ENCODE results near the gene BICRA.

Gene BICRA

DNA sequence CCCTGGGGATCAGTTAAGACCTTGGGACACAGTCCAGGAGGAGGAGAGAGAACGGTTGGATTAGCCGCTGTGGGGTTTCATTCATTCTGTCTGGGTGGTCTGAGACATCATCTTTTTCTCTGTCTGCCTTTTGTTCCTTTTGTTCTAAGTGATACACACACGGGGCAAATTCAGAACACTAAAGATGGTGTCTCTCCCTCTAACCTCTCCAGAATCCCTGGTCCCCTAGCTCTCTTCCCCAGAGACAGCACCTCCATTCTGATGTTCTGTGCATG, 5.0 kb downstream of the BICRA start:
- DNase-seq (ENCODE audit: insufficient read length, low spot score) = no peak
- no peak for FAIRE-seq
- TF ChIP-seq, protein P1, sequence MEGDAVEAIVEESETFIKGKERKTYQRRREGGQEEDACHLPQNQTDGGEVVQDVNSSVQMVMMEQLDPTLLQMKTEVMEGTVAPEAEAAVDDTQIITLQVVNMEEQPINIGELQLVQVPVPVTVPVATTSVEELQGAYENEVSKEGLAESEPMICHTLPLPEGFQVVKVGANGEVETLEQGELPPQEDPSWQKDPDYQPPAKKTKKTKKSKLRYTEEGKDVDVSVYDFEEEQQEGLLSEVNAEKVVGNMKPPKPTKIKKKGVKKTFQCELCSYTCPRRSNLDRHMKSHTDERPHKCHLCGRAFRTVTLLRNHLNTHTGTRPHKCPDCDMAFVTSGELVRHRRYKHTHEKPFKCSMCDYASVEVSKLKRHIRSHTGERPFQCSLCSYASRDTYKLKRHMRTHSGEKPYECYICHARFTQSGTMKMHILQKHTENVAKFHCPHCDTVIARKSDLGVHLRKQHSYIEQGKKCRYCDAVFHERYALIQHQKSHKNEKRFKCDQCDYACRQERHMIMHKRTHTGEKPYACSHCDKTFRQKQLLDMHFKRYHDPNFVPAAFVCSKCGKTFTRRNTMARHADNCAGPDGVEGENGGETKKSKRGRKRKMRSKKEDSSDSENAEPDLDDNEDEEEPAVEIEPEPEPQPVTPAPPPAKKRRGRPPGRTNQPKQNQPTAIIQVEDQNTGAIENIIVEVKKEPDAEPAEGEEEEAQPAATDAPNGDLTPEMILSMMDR (IDR thresholded peaks at IDR 0.05; ENCODE audit: insufficient read depth, missing control alignments) = no peak

- TF ChIP-seq, protein P1 (IDR thresholded peaks at IDR 0.05; ENCODE audit: insufficient read depth, missing control alignments) = no peak
- no peak for DNase-seq (ENCODE audit: insufficient read length, low spot score)
- FAIRE-seq = no peak
Measured at GRCh38 chr19:47614559-47614958, 5.6 kb downstream of the BICRA start.

DNA sequence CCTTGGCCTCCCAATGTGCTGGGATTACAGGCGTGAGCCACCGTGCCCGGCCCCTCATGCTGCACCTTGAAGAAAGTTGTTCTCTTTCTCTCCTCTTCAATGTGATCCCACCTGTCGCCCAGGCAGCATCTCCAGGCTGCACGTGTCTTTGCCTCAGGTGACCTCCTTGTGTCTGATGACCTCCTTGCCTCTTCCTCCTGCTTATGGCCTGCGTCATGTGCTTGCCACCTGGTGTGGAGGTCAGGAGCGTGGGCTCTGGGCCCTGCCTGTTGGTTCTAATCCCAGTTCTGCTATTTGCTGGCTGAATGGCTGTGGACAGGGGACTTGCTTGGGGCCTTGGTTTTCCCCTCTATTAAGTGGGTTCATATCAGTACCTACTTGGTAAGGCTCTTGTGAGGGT, 6.3 kb downstream of the BICRA start:
- FAIRE-seq = no peak
- DNase-seq (ENCODE audit: insufficient read length, low spot score) = no peak
- TF ChIP-seq, protein P1 (IDR thresholded peaks at IDR 0.05; ENCODE audit: insufficient read depth, missing control alignments) = no peak

DNA sequence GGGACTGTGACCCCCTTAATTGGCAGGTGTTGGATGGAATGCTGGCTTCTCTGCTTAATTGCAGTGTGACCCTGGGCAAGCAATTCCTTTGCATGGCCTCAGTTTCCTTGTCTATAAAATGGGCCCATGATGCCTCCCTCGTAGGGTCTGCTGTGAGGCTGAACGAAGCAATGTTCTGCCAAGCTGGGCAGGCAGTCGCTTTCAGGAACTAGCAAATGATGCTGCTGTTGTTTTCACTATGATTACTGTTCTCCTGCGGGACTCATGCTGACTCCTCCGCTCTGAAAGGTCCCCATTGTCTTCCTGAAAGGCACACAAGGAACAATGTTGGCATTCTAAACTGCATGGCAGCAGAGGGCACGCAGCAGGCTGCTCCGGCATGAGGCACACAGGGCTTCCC, 6.8 kb downstream of the BICRA start:
- DNase-seq (ENCODE audit: insufficient read length, low spot score) = no peak
- TF ChIP-seq, protein P1 (IDR thresholded peaks at IDR 0.05; ENCODE audit: insufficient read depth, missing control alignments) = no peak
- FAIRE-seq = no peak

DNA sequence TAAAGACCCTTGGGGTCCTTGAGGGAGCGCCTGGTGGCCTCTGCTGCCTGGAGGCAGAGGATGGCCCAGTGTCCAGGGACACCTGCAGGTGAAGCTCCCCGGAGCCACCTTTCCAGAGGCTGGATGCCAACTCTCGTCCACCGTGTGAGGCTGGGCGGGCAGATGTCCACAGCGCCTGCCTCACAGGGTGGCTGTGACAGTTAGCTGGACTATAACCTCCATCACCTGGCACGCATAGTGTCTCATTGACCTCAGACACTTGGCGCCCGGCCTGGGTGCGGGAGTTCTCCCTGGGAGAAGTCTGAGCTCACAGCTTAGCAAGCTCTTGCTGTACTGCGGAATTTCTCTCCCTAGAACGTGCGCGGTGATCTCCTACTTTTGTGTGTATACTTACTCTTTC, 9.8 kb downstream of the BICRA start:
- FAIRE-seq (no peak), DNase-seq (ENCODE audit: insufficient read length, low spot score) (no peak)
- TF ChIP-seq, protein P1 (IDR thresholded peaks at IDR 0.05; ENCODE audit: insufficient read depth, missing control alignments) = no peak

- no peak for FAIRE-seq
- no peak for DNase-seq (ENCODE audit: insufficient read length, low spot score)
Measured at GRCh38 chr19:47619763-47620162, 10.8 kb downstream of the BICRA start.

DNA sequence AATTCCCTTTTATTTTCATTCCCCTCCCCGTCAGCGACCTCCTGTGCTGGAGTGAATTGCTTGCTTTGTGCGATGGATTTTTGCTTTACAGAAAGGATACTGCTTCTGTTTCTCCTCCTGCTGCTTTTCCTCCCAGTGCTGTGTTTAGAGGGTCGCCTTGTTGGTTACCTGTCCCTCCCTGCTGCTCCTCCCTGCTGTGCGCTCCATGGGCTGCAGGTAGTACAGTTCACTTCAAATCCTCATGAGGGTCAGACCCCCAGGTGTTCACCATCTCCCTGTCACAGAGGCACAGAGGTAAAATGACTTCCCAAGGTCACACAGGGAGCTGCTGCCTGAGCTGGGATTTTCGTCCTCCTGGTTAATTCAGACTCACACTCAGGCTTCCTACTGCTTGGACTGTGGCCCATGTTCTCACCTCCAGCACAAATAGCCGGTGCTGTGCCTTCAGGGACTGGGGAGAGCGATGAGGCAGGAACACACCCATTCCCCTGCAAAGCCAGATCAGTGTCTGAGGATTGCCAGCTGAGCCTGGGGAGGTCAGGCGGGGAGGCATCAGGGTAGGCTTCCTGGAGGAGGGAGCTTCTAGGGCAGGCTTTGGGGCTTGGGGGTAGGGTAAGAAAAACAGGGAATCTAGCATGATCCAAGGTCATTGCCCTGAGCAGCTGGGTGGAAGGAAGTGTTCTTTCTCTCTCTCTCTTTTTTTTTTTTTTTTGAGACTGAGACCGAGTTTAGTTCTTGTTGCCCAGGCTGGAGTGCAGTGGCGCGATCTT, 14.4 kb downstream of the BICRA start:
- FAIRE-seq (no peak), DNase-seq (ENCODE audit: insufficient read length, low spot score) (no peak)
- TF ChIP-seq, protein P1 (IDR thresholded peaks at IDR 0.05; ENCODE audit: insufficient read depth, missing control alignments) = no peak

More at GRCh38 chr19:47619763-47620162, 10.8 kb downstream of the BICRA start:
- TF ChIP-seq, protein P1 (IDR thresholded peaks at IDR 0.05; ENCODE audit: insufficient read depth, missing control alignments) = no peak
